HFFc6 (cell line): ENCODE measurements around the gene ITPRIP. TPM values are rescaled to one million over a fixed set of nuclear protein-coding genes. Genes with fewer than 3 reads are reported as not detected.

Experiments
- DNase-seq: peaks from one replicate; pipeline ENCODE4 v3.0.0-alpha.2; 2018
- H3K27ac Mint-ChIP-seq: 2 replicates; pipeline ENCODE4 v1.8.0; 2020; ENCODE audit warnings: mild to moderate bottlenecking, mixed read lengths
- H3K27me3 Mint-ChIP-seq: 2 replicates; pipeline ENCODE4 v1.8.0; 2021; ENCODE audit warnings: mild to moderate bottlenecking, moderate library complexity, mixed read lengths; ENCODE audit not compliant: insufficient read depth
- H3K36me3 Mint-ChIP-seq: 2 replicates; pipeline ENCODE4 v1.8.0; 2021; ENCODE audit warnings: low read depth, mixed read lengths
- H3K4me1 Mint-ChIP-seq: 2 replicates; pipeline ENCODE4 v1.8.0; 2020; ENCODE audit warnings: low read depth, mixed read lengths
- H3K4me3 Mint-ChIP-seq: 2 replicates; pipeline ENCODE4 v1.8.0; 2020; ENCODE audit warnings: mild to moderate bottlenecking, moderate library complexity, mixed read lengths
- H3K9me3 Mint-ChIP-seq: 2 replicates; pipeline ENCODE4 v1.8.0; 2020; ENCODE audit warnings: mild to moderate bottlenecking, mixed read lengths
- long read RNA-seq: library from polyadenylated mRNA; unstranded; transcript quantifications from one replicate; pipeline ENCODE4 v2.0.0, GENCODE V29; 2019
- total RNA-seq, 6 experiments: library from RNA; stranded (reverse); fragmentation: NEBNext Ultra II Directional; extraction: Animal tissue kit (Norgen Biotek cat#: 25700); gene quantifications; 2 replicates in 1 of 6; 3 replicates in 5 of 6; pipeline ENCODE4 v1.2.3, GENCODE V29; 2021
- TF ChIP-seq, protein P1 (sequence below): fragments of 200-600 bp; sonication (generic); IDR thresholded peaks from 2 replicates; pipeline ENCODE4 v1.5.0; 2021; ENCODE audit warnings: antibody characterized with exemption, mild to moderate bottlenecking

ITPRIP gene, protein sequence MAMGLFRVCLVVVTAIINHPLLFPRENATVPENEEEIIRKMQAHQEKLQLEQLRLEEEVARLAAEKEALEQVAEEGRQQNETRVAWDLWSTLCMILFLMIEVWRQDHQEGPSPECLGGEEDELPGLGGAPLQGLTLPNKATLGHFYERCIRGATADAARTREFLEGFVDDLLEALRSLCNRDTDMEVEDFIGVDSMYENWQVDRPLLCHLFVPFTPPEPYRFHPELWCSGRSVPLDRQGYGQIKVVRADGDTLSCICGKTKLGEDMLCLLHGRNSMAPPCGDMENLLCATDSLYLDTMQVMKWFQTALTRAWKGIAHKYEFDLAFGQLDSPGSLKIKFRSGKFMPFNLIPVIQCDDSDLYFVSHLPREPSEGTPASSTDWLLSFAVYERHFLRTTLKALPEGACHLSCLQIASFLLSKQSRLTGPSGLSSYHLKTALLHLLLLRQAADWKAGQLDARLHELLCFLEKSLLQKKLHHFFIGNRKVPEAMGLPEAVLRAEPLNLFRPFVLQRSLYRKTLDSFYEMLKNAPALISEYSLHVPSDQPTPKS
- total RNA-seq = 10 to 100 TPM; 23.9 to 34.7 (median 29.7) TPM
- long read RNA-seq, full-length matches to known transcripts = 5 of 10 reads
- long read RNA-seq, partial matches to known transcripts = 0 of 10 reads
- long read RNA-seq, other reads (novel, unspliced or antisense) = 5 of 10 reads

DNA sequence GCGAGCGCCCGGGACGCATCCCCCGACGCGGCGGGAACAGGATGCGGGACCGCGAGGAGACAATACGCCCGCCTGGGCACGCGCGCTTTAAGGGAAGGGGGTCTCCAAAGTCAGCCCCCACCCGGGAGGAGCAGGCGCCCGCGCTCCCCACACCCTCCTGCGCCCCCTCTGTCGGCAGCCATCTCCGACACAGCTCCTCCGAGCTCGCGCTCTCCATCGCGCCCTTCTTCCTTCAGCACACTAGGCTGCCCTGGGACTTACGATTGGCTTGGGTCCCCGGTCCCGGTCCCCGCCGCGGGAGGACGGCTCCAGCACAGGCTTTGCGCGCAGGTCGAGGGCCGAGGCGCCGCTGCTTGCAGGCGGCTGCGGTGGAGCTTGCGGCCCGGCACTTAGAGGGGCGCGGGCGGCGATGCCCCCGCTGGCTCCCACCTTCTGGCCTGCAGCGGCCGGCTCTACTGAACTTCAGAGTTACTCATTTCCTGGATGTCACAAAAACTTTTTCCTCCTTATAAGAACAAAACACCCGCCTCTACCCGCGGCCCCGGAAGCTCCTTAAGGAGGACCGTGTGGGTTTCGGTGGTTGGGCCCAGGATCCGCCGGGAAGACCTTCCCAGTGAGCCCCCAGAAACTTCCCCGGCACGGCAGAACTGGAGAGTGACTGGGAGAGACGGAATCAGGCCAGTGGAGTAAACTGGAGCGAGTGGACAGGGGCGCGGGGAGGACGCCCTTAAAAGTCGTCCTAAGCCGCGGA, at the start of gene ITPRIP:
ITPRIP (minus strand) TSS at position 481 of the 751 bp plus-strand sequence. CDS start 22,414 bp downstream, outside the sequence.
- peaks cover 63% of the 10 kb centered on the region for H3K4me1 Mint-ChIP-seq

DNA sequence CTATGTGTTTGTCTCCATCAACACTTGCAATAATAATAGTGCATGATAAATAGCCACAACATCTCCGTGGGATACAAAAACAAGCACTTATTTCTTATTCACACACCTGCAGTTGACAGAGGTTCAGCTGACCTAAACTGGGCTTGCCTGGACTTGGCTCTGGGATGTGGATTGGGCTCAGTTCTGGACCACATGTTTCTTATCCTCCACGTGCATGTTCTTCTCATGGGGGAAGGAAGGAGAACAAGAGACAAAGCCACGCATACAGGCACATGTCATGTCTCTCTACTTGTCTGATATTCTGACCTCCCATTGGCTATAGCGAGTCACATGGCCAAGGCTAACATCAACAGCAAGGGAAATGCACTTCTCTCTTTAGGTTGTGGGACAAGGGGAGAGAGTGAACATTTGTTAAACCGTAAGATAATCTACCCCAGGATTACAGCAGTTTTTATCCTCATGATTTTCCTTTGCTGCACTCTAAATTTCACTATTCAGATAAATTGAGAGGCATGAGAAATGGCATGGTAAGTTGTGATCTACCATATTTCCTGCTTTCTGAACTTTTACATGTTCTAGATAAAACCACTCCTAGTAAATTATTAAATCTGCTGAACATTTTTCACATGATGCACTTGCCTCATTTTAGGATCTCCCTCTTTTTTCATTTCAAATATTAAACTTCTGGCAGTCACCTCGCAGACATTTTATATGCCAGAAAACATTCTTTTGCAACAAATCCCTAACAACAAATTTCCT, 49.0 kb upstream of the ITPRIP start:
- Mint-ChIP-seq H3K4me1 (peaks cover 6% of the 10 kb centered on the region; the same call in 1 of the 2 replicates), H3K27me3 (peaks cover 11% of the 10 kb centered on the region), H3K27ac (no peak overlapping the region), H3K36me3 (no peaks in the 10 kb centered on the region), H3K4me3 (no peak overlapping the region), H3K9me3 (no peaks in the 10 kb centered on the region)
- no peak for DNase-seq
- TF ChIP-seq, protein P1, sequence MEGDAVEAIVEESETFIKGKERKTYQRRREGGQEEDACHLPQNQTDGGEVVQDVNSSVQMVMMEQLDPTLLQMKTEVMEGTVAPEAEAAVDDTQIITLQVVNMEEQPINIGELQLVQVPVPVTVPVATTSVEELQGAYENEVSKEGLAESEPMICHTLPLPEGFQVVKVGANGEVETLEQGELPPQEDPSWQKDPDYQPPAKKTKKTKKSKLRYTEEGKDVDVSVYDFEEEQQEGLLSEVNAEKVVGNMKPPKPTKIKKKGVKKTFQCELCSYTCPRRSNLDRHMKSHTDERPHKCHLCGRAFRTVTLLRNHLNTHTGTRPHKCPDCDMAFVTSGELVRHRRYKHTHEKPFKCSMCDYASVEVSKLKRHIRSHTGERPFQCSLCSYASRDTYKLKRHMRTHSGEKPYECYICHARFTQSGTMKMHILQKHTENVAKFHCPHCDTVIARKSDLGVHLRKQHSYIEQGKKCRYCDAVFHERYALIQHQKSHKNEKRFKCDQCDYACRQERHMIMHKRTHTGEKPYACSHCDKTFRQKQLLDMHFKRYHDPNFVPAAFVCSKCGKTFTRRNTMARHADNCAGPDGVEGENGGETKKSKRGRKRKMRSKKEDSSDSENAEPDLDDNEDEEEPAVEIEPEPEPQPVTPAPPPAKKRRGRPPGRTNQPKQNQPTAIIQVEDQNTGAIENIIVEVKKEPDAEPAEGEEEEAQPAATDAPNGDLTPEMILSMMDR = no peak

More for the DNA sequence above, at the start of gene ITPRIP:
- Mint-ChIP-seq H3K4me3 (peak within 1 kb of the TSS; percentile 91), H3K27ac (peak within 1 kb of the TSS; percentile 98), H3K27me3 (peaks cover 3% of the 10 kb centered on the region; the same call in 1 of the 2 replicates), H3K9me3 (no peaks in the 10 kb centered on the region), H3K36me3 (peaks cover 26% of the 10 kb centered on the region)
- DNase-seq = peak; percentile 70
- TF ChIP-seq, protein P1 = peak; percentile 49; the same call in 1 of the 2 replicates

DNA sequence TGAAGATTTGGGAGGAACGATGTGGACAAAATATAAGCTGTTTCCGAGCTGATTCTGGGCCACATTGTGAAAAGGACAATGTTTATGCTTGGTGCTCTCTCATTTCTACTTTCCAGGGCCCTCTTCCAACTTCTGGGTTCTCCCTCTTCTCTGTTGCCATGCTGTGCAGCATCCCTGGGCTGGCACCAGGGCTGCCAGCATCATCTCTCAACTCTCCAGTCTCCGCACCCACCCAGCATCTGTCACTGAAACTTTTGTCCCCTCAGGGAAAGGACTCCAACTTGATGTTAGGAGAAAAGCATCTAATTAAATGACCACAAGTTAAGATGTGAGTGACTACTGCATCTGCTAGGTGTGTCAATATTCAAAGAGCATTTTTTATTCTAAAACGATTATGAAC, 42.1 kb upstream of the ITPRIP start:
- no peaks in the 10 kb centered on the region for H3K4me1 Mint-ChIP-seq
- TF ChIP-seq, protein P1 = no peak
- peaks cover 10% of the 10 kb centered on the region for H3K27me3 Mint-ChIP-seq
- no peak for DNase-seq
- H3K27ac Mint-ChIP-seq = no peak overlapping the region
- H3K4me3 Mint-ChIP-seq = no peak overlapping the region
- H3K36me3 Mint-ChIP-seq = no peaks in the 10 kb centered on the region
- H3K9me3 Mint-ChIP-seq = no peaks in the 10 kb centered on the region

DNA sequence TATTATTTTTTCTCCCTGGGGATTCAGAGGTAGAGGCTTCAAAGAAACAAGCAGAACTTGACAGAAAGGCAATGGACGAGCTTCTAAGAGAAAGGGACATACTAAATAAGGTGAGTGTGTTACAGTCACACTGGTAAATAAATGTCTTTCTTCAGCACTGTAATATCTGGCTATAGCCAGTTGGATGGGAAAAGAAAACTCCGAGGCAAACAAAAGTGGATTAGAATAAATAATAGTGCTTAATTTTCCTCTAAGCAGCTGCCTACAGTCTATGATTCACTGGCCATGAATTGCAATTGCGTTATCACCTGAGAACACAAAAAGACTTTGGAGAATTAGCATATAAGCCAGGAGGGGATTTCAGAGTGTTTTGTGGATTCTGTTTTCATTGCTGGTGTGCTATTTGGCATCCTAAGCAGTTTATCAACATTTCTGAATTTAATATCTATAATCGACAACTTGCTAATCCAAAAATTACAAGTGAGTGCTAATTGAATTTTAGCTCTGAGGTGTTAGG, 38.6 kb upstream of the ITPRIP start:
- Mint-ChIP-seq H3K4me1 (no peaks in the 10 kb centered on the region), H3K9me3 (no peaks in the 10 kb centered on the region), H3K27me3 (peaks cover 12% of the 10 kb centered on the region), H3K36me3 (no peaks in the 10 kb centered on the region), H3K4me3 (no peak overlapping the region), H3K27ac (no peak overlapping the region)
- no peak for DNase-seq
- TF ChIP-seq, protein P1 = no peak
